Smooth muscle cell (in vitro differentiated cells): ENCODE measurements around the gene RPL12. TPM values are rescaled to one million over a fixed set of nuclear protein-coding genes. Genes with fewer than 3 reads are reported as not detected.
A peak's percentile ranks its signal among the peaks of the same experiment; 100 is the strongest.

Experiments
- DNase-seq: peaks from one replicate; lab custom pipeline; 2025; ENCODE audit not compliant: unreplicated experiment; lab: John Stamatoyannopoulos, UW
- H2AFZ ChIP-seq: fragments of 200-600 bp; sonication (generic); 2 replicates; pipeline ENCODE4 v1.6.0; 2016; ENCODE audit warnings: antibody characterized with exemption, low read depth, mild to moderate bottlenecking
- H3F3A ChIP-seq: fragments of 200-600 bp; sonication (generic); 2 replicates; pipeline ENCODE4 v1.6.0; 2017; ENCODE audit warnings: antibody characterized with exemption, low read depth
- H3K27ac ChIP-seq: fragments of 200-600 bp; sonication (generic); 2 replicates; pipeline ENCODE4 v1.5.1; 2016; ENCODE audit warnings: low read depth, mild to moderate bottlenecking
- H3K27me3 ChIP-seq: fragments of 200-600 bp; sonication (generic); 2 replicates; pipeline ENCODE4 v1.6.1; 2016; ENCODE audit warnings: low read depth, mild to moderate bottlenecking
- H3K36me3 ChIP-seq: fragments of 200-600 bp; sonication (generic); 2 replicates; pipeline ENCODE4 v1.5.1; 2016; ENCODE audit warnings: low read depth
- H3K4me1 ChIP-seq: fragments of 200-600 bp; sonication (generic); 2 replicates; pipeline ENCODE4 v1.5.1; 2016; ENCODE audit warnings: low read depth
- H3K4me2 ChIP-seq: fragments of 200-600 bp; sonication (generic); 2 replicates; pipeline ENCODE4 v1.6.0; 2016; ENCODE audit warnings: mild to moderate bottlenecking
- H3K4me3 ChIP-seq: fragments of 200-600 bp; sonication (generic); 2 replicates; pipeline ENCODE4 v1.5.1; 2016; ENCODE audit warnings: mild to moderate bottlenecking
- H3K79me2 ChIP-seq: fragments of 200-600 bp; sonication (generic); 2 replicates; pipeline ENCODE4 v1.6.0; 2016; ENCODE audit warnings: low read depth, mild to moderate bottlenecking
- H3K9ac ChIP-seq: fragments of 200-600 bp; sonication (generic); 2 replicates; pipeline ENCODE4 v1.6.0; 2016; ENCODE audit warnings: low read depth
- H3K9me3 ChIP-seq: fragments of 200-600 bp; sonication (generic); replicated peaks from 2 replicates; pipeline ENCODE4 v1.5.1; 2016; ENCODE audit warnings: low read depth
- H4K20me1 ChIP-seq: fragments of 200-600 bp; sonication (generic); 2 replicates; pipeline ENCODE4 v1.6.0; 2016; ENCODE audit warnings: low read depth
- WGBS: methylation state at CpG from one replicate; pipeline ENCODE4 v1.1.7; 2016; ENCODE audit warnings: low lambda C conversion rate; 5-methylcytosine and 5-hydroxymethylcytosine counted together
- polyA plus RNA-seq: library from polyadenylated mRNA; unstranded; fragments of >200 nt; fragmentation: Nextera tagmentation; extraction: Ambion mirVana; gene quantifications from 2 replicates; pipeline ENCODE4 v1.2.1, GENCODE V29; 2016
- total RNA-seq: library from RNA; depleted of rRNA; stranded (reverse); fragments of >200 nt; gene quantifications from 2 replicates; pipeline ENCODE4 v1.2.3, GENCODE V29; 2014
- TF ChIP-seq, protein P1 (sequence below): fragments of 200-600 bp; sonication (generic); IDR thresholded peaks from 2 replicates; pipeline ENCODE4 v1.5.1; 2017; ENCODE audit warnings: borderline replicate concordance, mild to moderate bottlenecking, antibody characterized with exemption; ENCODE audit not compliant: insufficient read depth, poor library complexity, severe bottlenecking

RPL12 gene
- total and polyA plus RNA-seq, 2 experiments from 2014 or later: 371 to 1,296 TPM

- Histone ChIP-seq H4K20me1 (peaks cover 6% of the 10 kb centered on the region), H3K27ac (no peak overlapping the region), H3K9me3 (no peaks in the 10 kb centered on the region), H3K4me2 (no peak overlapping the region), H3K79me2 (peaks cover 11% of the 10 kb centered on the region), H3K36me3 (peaks cover 3% of the 10 kb centered on the region), H3K4me1 (peaks cover under 1% of the 10 kb centered on the region), H3K27me3 (no peaks in the 10 kb centered on the region), H2AFZ (no peak overlapping the region), H3K9ac (no peak overlapping the region), H3F3A (no peaks in the 10 kb centered on the region), H3K4me3 (no peak overlapping the region)
- 85% methylated on average over 6 of the region's 6 CpGs for WGBS
- TF ChIP-seq, protein P1, sequence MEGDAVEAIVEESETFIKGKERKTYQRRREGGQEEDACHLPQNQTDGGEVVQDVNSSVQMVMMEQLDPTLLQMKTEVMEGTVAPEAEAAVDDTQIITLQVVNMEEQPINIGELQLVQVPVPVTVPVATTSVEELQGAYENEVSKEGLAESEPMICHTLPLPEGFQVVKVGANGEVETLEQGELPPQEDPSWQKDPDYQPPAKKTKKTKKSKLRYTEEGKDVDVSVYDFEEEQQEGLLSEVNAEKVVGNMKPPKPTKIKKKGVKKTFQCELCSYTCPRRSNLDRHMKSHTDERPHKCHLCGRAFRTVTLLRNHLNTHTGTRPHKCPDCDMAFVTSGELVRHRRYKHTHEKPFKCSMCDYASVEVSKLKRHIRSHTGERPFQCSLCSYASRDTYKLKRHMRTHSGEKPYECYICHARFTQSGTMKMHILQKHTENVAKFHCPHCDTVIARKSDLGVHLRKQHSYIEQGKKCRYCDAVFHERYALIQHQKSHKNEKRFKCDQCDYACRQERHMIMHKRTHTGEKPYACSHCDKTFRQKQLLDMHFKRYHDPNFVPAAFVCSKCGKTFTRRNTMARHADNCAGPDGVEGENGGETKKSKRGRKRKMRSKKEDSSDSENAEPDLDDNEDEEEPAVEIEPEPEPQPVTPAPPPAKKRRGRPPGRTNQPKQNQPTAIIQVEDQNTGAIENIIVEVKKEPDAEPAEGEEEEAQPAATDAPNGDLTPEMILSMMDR: peak; percentile 12
- no peak for DNase-seq
These were observed 4.3 kb upstream of the RPL12 start for GRCh38 chr9:127455324-127455992.

DNA sequence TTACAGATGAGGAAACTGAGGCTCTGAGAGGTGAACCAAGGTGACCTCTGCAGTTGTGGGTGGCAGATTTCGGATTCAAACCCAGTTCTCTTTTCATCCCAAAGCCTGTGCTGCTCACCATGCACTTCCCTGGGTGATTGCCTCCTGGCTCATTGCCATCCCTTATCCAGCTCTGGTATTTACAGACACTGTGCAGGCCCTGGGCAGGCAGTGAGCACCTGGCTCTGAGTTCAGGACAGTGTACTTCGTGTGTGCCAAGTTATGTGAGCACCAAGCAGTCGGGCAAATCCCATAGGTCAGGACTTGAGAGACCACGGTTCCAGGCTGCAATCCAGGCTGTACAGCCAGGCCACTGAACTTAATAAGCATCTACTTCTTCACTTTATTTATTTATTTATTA is 1.5 kb upstream of the RPL12 start:
- H3K4me3 ChIP-seq: peak overlapping the region; percentile 86
- peaks cover 34% of the 10 kb centered on the region for H4K20me1 ChIP-seq
- no peak overlapping the region for H3K27ac ChIP-seq
- 91% methylated on average over 4 of the region's 4 CpGs for WGBS
- TF ChIP-seq, protein P1: no peak
- no peaks in the 10 kb centered on the region for H3K9me3 ChIP-seq
- H3K4me2 ChIP-seq: peak overlapping the region; percentile 94
- no peaks in the 10 kb centered on the region for H3K36me3 ChIP-seq
- H2AFZ ChIP-seq: no peak overlapping the region
- H3F3A ChIP-seq: peaks cover 24% of the 10 kb centered on the region
- H3K4me1 ChIP-seq: peaks cover 17% of the 10 kb centered on the region
- H3K79me2 ChIP-seq: peaks cover 36% of the 10 kb centered on the region
- H3K9ac ChIP-seq: no peak overlapping the region
- DNase-seq: no peak
- no peaks in the 10 kb centered on the region for H3K27me3 ChIP-seq

GRCh38 chr9:127451858-127452656 is 851 bp upstream of the RPL12 start:
- Histone ChIP-seq H3K9ac (peak overlapping the region; percentile 94), H3F3A (peaks cover 28% of the 10 kb centered on the region), H3K27ac (peak overlapping the region; percentile 89), H3K4me1 (peaks cover 17% of the 10 kb centered on the region), H2AFZ (peak overlapping the region; percentile 94), H3K4me2 (peak overlapping the region; percentile 94), H3K9me3 (no peaks in the 10 kb centered on the region), H4K20me1 (peaks cover 40% of the 10 kb centered on the region), H3K27me3 (no peaks in the 10 kb centered on the region), H3K4me3 (peak overlapping the region; percentile 86), H3K79me2 (peaks cover 36% of the 10 kb centered on the region), H3K36me3 (no peaks in the 10 kb centered on the region)
- DNase-seq: no peak
- TF ChIP-seq, protein P1: no peak
- 14% methylated on average over 27 of the region's 29 CpGs for WGBS
